ENCODE measurements around the gene IL27RA.

The IL27RA gene

DNA sequence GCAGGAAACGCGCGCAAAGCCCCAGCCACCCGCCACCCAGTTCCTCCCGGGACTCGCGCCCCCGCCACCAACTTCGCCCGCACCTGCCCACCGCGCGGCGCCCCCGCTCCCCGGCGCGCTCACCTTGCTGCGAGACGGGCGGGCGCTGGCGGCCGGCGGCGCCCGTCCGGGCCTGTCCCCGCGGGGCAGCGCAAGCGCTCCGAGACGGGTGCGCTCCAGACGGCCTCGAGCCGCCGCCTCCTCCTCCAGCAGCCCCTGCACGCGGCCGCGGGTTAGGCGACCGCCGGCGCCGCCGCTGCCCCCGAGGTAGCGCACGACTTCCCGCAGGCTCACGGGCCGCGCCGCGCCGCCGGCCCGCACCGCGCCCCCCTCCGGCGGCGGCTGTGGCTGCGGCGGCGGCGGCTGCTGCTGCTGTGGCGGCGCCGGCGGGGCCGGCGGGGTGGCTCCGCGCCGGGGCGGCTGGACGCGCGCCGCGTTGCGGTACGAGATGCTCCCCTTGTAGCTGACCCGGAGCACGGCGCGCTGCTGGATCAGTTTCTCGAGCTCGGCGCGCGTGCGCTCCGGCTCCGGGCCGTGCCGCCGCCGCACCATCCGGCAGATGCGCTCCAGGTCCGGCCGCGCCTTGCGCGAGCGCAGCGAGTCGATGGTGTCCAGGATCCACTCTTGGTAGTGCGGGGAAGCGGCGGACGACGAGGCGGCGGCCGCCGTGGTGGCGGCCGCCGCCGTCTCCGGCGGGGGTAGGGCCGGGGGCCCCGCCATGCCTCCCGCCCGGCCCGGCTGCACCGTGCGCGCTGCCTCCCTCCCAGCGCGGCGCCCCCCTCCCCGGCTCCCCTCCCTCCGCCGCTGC lies 58.3 kb downstream of the IL27RA start:
- peak; percentile 58 for DNase-seq

DNA sequence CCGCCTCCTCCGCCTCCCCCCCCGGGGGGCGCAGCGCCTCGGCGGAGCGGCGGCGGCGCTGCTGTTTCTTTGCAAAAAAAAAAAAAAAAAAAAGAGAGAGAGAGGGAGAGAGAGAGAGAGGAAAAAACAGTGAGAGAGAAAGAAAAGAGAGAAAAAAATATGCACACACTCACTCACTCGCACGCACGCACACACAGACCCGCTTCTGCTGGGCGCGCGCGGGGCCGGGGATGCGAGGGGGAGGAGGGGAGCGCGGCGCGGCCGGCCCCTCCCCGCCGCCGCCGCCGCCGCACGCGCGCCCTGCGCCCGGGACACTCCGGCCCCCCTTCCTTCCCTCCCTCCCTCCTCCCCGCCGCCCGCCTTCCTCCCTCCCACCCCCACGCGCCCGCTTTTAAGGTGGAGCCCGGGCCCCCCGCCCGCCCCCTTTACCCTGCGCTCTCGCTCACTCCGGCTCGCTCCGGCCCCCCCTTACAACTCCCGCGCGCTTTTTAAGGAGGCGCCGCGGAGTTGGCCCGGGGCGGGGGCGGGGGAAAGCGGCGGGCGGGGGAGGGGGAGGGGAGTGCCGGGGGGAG lies 59.0 kb downstream of the IL27RA start, which contains the start of gene SAMD1:
Gene SAMD1, minus strand, starts transcription at position 243 of the 572 bp plus-strand sequence.
- peak; percentile 92 for DNase-seq

DNA sequence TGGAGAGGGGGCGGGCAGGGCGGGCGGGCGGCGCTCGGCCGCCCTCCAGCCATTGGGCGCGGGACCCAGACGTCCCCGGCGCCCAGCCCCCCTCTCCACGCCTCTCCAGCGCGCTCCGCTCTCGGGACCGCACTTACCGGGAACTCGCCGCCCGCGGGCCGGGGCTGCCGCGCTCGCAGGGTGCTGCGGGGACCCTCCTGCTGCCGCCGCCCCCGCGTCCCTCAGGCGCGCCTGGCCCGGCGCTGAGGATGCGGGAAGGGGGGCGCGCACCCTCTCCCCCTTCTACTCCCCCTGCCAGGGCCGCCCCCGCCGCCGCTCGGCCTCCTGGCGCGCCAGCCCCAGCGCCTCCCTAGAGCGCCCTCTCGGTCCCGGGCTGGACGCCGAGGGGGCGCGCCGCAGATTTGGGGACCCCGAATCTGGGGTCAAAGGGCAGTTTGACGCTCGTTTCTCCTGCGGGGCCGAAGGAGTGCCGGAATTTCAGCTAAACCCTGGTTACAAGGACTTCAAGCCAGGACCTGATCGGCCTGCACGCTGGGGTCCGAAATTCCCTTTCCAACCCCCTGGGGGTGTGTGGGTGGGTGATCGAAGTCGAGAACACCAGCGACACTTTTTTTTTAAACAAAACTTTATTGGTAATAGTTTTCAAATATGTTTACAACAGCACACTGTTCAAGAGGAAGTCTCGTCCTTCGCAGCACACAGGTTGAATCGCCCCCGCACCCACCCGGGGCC lies 59.7 kb downstream of the IL27RA start:
- peak; percentile 65 for DNase-seq

DNA sequence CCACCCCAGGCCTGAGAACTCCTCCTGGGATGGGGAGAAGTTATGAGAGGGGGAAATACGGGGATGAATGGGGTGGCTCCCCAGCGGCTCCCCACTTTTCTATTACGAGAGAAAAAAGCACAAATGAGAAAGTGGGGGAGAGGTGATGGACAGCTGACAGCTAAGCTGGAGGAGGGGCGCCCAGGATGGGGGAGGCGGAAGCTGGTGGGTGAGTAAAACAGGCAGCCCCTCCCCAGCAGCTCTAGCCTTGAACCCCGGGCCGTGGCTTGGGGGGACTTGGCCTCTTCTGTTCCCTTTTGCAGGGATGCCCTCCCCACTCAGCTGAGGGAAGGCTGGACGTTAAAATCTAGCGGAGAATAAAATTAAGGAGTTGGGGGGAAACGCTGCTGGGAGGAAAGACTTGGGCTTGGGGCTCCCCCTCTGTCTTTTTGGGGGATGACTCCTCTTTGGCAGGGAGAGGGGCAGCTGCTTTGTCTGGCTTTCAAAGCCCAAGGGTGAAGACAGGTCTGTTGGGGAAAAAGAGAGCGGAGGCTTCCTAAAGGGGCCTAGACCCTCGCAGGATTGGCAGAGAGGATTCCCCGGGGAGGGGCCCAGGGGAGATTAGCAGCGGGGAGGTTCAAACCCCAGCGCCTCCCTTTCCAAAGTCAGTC lies 60.4 kb downstream of the IL27RA start:
- no peak for DNase-seq

DNA sequence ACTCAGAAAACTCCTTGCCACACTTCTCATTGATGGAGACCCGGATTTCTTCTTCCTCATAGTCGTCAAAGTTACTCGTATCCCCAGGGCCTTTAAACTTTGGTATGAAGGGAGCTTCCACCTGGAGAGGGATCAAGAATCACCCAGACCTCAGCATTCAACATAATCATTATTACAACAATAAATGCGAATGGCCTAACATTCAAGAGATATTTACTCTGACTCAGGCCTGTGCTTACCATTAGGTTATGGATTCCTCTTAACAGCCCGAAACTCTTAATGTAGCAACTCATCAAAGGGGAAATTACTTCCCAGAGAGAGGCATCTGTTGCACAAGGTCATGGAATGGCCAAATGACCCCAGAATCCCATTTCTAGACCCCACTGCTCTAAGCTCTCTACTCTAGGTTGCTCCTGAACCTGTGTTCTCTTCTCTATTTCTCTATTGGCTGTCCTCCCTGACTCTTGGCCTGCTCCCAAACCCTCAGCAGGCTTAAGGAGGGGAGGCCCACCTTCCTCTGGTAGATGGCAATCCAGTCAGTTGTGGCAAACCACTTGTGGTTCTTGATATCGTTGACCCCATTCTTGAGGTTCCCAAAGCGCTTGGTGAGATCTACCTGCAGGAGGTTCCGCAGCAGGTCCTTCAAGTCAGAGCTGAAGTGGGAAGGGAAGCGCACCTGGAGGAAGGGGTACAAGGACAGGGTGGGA lies 61.7 kb downstream of the IL27RA start:
- no peak for DNase-seq

- no peak for DNase-seq
Observed at GRCh38 chr19:14094854-14095253, 63.3 kb downstream of the IL27RA start.

- no peak for DNase-seq
Observed at GRCh38 chr19:14096272-14096992, 64.9 kb downstream of the IL27RA start.

DNA sequence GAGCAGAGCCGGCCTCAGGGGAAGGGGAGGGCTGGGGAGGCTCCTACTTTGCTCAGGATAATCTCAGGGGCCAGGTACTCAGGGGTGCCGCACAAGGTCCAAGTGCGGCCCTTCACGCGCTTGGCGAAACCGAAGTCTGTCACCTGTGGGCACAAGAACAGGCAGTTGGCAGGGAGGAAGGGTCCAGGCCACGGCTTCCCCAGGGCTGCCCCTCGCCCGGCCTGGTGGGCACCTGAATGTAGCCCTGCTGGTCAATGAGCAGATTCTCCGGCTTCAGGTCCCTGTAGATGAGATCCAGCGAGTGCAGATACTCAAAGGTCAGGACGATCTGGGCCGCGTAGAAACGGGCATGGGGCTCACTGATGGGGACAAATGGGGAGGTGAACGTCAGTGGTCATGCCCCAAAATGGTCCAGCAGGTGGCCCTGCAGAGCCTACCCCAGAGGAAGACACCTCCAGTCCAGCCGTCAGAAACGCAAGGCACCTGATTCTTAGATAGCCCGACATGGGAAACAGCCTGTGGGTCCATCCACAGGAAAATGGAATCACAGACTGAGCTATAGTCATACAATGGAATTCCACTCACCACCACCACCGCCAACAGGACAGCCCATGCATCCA lies 66.1 kb downstream of the IL27RA start:
- no peak for DNase-seq

DNA sequence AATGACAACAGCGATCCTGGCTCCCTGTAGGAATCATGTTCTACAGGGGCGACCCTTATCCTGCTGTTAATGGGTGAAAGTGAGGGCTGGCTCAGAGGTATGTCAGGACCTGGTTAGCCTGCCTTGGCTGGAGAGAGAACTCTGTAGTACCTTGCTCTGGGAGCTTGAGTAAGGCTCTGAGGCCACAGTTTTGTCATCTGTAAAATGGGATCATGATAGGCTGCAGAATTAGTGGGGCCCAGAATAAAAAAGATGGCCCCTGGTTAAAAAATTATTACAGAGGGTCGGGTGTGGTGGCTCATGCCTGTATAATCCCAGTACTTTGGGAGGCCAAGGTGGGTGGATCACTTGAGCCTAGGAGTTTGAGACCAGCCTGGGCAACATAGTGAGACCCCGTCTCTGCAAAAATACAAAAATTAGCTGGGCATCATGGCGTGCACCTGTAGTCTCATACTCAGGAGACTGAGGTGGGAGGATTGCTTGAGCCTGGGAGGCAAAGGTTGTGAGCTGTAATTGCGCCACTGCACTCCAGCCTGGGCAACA lies 69.5 kb downstream of the IL27RA start:
- no peak for DNase-seq

DNA sequence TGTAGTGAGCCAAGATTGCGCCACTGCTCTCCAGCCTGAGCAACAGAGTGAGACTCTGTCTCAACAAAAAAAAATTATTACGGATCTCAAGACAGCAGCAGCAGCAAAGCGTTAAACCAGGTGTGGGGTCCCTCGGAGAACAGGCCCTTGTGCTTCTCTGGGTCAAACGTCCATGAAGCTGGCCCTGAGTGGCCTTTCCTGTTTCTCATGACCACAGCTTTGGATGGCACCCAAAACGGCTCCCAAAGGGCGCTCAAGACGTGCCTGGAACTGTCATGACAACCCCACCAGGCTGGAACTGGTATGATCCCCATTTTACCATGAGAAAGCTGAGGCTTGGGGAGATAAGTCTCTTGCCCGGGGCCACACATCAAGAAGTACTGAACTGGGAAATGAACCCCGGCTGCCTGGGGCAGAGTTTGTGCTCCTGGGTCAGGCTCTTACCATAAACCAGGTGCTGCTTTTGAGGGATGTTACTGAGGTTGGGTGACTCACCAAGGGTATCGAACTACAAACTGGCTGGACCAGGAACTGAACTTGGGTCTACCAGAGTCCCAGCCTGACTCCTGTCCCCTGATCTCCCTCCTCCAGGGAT lies 70.6 kb downstream of the IL27RA start:
- DNase-seq, result no peak

GRCh38 chr19:14102756-14103155 lies 71.2 kb downstream of the IL27RA start:
- DNase-seq, result no peak
